Ovary (tissue), 3 donors: Measurements from ENCODE around the gene ASF1A.

Experiments used
- CTCF ChIP-seq, 3 donors: fragments of 450-650 bp in 2 of 3; fragments of 200-600 bp in 1 of 3; IDR thresholded peaks; one replicate each; pipeline versions ENCODE4 v1.5.1 to v1.8.0; 2016 to 2022; ENCODE audit warnings: antibody characterized with exemption in 3 of 3, mild to moderate bottlenecking in 1 of 3
- EP300 ChIP-seq: sonication (generic); formaldehyde crosslinking; IDR thresholded peaks from one replicate; pipeline ENCODE4 v1.6.1; 2017; ENCODE audit warnings: antibody characterized with exemption
- POLR2A ChIP-seq: fragments of 450-650 bp; IDR thresholded peaks from one replicate; pipeline ENCODE4 v1.6.1; 2017; ENCODE audit warnings: antibody characterized with exemption, mild to moderate bottlenecking, moderate library complexity
- donor health status: DM: no; HTN: no; CAD: no.

- TF ChIP-seq CTCF (IDR thresholded peaks at IDR 0.05) (no peak), POLR2A (no peak), EP300 (no peak)
These were observed 33.6 kb upstream of the ASF1A start for GRCh38 chr6:118860363-118860762.
